ENCODE data around the gene BET1.

DNA sequence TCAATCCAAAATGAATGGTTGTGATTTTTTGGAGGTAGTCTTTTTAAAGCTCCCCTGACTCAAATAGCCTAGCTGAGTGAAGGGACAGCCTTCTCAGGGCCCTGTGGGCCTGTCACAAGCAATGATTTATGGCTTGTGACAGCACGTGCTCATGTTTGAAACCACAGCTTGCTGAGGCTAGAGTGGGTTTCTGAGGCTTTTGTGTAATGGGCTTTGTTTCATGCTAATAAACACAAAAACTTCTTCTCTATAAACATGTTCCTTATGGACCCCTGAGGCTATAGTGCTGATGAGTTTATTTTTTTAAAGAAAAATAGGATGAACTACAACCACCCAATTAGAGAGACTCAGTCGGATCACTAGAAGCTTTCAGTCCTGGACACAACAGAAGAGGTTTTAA, 36.1 kb upstream of the BET1 start:
- TF ChIP-seq, protein P1, sequence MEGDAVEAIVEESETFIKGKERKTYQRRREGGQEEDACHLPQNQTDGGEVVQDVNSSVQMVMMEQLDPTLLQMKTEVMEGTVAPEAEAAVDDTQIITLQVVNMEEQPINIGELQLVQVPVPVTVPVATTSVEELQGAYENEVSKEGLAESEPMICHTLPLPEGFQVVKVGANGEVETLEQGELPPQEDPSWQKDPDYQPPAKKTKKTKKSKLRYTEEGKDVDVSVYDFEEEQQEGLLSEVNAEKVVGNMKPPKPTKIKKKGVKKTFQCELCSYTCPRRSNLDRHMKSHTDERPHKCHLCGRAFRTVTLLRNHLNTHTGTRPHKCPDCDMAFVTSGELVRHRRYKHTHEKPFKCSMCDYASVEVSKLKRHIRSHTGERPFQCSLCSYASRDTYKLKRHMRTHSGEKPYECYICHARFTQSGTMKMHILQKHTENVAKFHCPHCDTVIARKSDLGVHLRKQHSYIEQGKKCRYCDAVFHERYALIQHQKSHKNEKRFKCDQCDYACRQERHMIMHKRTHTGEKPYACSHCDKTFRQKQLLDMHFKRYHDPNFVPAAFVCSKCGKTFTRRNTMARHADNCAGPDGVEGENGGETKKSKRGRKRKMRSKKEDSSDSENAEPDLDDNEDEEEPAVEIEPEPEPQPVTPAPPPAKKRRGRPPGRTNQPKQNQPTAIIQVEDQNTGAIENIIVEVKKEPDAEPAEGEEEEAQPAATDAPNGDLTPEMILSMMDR (IDR thresholded peaks at IDR 0.05): no peak
- no peak for TF ChIP-seq POLR2A (IDR thresholded peaks at IDR 0.05)
